ENCODE measurements around the gene L1CAM. TPM values are rescaled to one million over a fixed set of nuclear protein-coding genes. Genes with fewer than 3 reads are reported as not detected.

L1CAM gene
- total RNA-seq, 1 donor from 2014 or later = 137 TPM

DNA sequence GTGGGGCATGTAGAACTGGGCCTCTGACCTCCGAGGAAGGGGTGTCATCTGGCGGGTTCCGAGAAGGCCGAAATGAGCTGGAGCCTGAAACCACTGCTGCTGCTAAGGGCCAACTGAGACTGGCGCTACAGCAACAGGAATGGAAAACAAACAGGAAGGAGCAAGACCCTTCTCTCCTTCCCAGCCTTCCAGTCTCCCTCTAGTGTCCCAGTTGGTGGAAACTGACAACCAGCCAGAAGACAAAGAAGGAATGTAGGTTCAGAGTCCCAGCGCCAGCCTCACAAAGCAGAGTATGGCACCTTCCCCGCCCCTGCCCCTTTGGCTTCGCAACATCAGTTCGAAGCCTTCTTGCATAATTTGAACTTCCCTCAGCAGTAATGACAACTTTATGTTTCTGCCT lies 31.3 kb downstream of the L1CAM start:
- Mint-ChIP-seq H3K36me3 (ENCODE audit: low read depth) (no peaks in the 10 kb centered on the region), H3K27me3 (ENCODE audit: low read depth) (no peaks in the 10 kb centered on the region), H3K4me3 (no peak overlapping the region), H3K27ac (ENCODE audit: unreplicated experiment) (no peak overlapping the region), H3K9me3 (no peaks in the 10 kb centered on the region), H3K4me1 (peaks cover 5% of the 10 kb centered on the region)
- TF ChIP-seq, protein P1, sequence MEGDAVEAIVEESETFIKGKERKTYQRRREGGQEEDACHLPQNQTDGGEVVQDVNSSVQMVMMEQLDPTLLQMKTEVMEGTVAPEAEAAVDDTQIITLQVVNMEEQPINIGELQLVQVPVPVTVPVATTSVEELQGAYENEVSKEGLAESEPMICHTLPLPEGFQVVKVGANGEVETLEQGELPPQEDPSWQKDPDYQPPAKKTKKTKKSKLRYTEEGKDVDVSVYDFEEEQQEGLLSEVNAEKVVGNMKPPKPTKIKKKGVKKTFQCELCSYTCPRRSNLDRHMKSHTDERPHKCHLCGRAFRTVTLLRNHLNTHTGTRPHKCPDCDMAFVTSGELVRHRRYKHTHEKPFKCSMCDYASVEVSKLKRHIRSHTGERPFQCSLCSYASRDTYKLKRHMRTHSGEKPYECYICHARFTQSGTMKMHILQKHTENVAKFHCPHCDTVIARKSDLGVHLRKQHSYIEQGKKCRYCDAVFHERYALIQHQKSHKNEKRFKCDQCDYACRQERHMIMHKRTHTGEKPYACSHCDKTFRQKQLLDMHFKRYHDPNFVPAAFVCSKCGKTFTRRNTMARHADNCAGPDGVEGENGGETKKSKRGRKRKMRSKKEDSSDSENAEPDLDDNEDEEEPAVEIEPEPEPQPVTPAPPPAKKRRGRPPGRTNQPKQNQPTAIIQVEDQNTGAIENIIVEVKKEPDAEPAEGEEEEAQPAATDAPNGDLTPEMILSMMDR (conservative IDR thresholded peaks at IDR 0.05) = no peak
- no peak for DNase-seq (ENCODE audit: low read depth, low spot score)

DNA sequence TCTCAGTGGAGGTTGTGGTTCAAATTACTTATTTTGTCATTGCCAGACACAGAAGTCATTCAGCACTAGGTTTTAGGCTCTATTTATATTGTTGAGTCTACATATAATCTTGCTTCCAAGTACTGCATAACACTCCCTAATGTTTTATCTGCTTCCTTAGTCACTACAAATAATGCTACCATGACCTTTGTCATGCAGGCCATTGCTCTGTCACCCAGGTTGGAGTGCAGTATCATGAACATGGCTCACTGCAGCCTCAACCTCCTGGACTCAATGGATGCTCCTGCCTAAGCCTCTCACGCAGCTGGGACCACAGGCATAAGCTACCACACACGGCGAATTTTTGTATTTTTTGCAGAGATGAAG lies 32.1 kb downstream of the L1CAM start:
- peaks cover 10% of the 10 kb centered on the region for H3K4me1 Mint-ChIP-seq
- TF ChIP-seq, protein P1 (conservative IDR thresholded peaks at IDR 0.05) = no peak
- no peak overlapping the region for H3K4me3 Mint-ChIP-seq
- H3K9me3 Mint-ChIP-seq = no peaks in the 10 kb centered on the region
- H3K36me3 Mint-ChIP-seq (ENCODE audit: low read depth) = no peaks in the 10 kb centered on the region
- DNase-seq (ENCODE audit: low read depth, low spot score) = no peak
- no peaks in the 10 kb centered on the region for H3K27me3 Mint-ChIP-seq (ENCODE audit: low read depth)
- H3K27ac Mint-ChIP-seq (ENCODE audit: unreplicated experiment) = no peak overlapping the region

DNA sequence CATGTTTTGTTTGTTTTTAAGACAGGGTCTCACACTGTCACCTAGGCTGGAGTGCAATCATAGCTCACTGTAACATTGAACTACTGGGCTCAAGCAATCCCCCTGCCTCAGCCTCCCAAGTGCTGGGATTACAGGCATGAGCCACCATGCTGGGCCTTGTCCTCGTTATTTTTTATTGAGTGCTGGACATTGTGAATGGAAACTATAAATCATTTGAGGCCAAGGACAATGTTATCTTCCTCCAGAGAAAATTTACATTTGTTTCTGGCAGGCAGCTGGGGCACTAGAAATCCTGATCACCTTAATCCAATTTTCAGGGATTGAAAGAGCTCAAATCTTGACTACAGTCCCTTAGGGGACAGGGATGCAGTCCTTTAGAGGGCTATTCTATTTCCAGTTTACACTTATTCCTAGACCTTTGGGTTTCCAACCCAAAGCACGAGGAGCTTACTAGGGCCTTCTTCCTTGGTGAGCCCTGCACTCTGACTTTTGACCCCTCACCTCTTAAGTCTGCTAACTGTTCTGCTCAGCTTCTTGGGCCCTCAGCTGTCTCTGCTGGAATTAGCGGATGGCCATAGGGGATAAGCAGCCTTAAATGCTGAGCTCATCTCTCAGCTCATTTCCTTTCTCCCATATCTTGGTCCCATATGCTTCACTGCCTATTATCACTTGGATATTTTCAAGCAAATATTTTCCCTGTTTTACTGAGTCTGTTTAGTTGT lies 32.6 kb downstream of the L1CAM start:
- DNase-seq (ENCODE audit: low read depth, low spot score) = no peak
- Mint-ChIP-seq H3K36me3 (ENCODE audit: low read depth) (no peaks in the 10 kb centered on the region), H3K4me1 (peaks cover 12% of the 10 kb centered on the region), H3K27me3 (ENCODE audit: low read depth) (no peaks in the 10 kb centered on the region), H3K4me3 (no peak overlapping the region), H3K9me3 (no peaks in the 10 kb centered on the region), H3K27ac (ENCODE audit: unreplicated experiment) (no peak overlapping the region)
- TF ChIP-seq, protein P1 (conservative IDR thresholded peaks at IDR 0.05) = no peak

DNA sequence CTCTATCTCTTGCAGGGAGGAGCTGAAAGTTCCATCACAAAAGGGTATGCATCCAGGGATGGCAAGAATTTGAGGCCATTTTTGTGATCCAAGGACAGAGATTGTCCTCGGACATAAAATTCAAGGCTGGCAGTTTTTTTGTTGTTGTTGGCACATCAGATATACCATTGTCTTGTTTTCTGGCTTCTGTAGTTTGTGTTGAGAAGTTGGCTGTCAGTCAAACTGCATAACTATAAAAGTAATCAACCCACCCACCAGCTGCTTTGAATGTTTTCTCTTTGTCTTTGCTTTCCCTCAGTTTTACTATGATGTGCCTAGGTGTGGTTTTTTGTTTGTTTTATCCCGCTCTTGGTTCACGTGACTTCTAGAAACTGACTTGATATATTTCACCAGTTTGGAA lies 34.0 kb downstream of the L1CAM start:
- Mint-ChIP-seq H3K27me3 (ENCODE audit: low read depth) (no peaks in the 10 kb centered on the region), H3K4me1 (peaks cover 16% of the 10 kb centered on the region), H3K4me3 (no peak overlapping the region), H3K9me3 (no peaks in the 10 kb centered on the region), H3K27ac (ENCODE audit: unreplicated experiment) (no peak overlapping the region), H3K36me3 (ENCODE audit: low read depth) (no peaks in the 10 kb centered on the region)
- no peak for DNase-seq (ENCODE audit: low read depth, low spot score)
- TF ChIP-seq, protein P1 (conservative IDR thresholded peaks at IDR 0.05) = no peak

DNA sequence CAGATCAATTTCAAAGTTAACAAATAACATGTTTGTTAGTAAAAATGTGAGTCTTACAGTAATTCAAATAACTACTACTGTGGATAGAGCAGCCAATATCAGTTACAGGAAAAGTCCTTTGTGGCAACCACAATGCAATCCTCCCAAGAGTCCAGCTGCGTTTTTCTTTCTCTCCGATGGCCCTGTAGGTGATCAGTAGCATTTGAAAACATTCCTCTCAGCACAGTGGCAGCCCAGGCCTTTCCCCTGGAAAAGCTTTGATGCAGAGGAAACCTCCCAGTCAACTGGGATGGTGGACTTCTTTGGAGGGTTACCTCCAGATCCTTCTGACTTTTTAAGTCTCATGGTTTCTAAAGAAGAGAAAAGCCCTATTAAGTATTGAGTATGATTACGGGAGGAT lies 37.6 kb downstream of the L1CAM start:
- H3K4me1 Mint-ChIP-seq = peaks cover 15% of the 10 kb centered on the region
- no peak overlapping the region for H3K27ac Mint-ChIP-seq (ENCODE audit: unreplicated experiment)
- H3K27me3 Mint-ChIP-seq (ENCODE audit: low read depth) = peaks cover 8% of the 10 kb centered on the region
- H3K4me3 Mint-ChIP-seq = no peak overlapping the region
- H3K9me3 Mint-ChIP-seq = no peaks in the 10 kb centered on the region
- DNase-seq (ENCODE audit: low read depth, low spot score) = no peak
- TF ChIP-seq, protein P1 (conservative IDR thresholded peaks at IDR 0.05) = no peak
- H3K36me3 Mint-ChIP-seq (ENCODE audit: low read depth) = no peaks in the 10 kb centered on the region
